ENCODE measurements around the gene FAM234A. TPM values are rescaled to one million over a fixed set of nuclear protein-coding genes. Genes with fewer than 3 reads are reported as not detected.
"Not testable (repeated sequence)": the region's sequence is repeated elsewhere in the genome, so short reads cannot be mapped to it uniquely, and the experiment has no call there.

The FAM234A gene
- polyA plus RNA-seq, 1 donor: 74.8 TPM

GRCh38 chr16:264440-264951 is 29.9 kb downstream of the FAM234A start:
- no peak for DNase-seq

- DNase-seq: no peak
These were observed 30.4 kb downstream of the FAM234A start for GRCh38 chr16:265002-265529.

DNA sequence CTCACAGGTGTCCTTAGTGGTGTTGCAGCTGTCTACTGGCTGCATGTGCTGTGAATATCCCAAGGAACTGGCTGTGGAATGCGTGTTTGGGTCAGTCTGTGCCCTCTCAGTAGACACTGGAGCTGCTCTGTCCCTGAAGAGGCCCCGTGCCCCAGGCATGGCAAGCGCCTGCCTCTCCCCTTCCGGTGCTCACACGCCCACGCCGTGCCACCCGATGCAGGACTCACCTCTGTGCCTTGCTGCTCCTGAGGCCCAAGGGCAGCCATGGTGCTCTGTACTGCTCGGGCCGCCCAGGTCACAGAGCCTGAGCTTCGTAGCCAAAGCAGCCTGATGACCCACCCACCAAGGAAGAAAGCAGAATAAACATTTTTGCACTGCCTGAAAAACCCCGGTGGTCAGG is 31.1 kb downstream of the FAM234A start:
- no peak for DNase-seq

GRCh38 chr16:266258-267164 is 31.9 kb downstream of the FAM234A start:
- no peak for DNase-seq

DNA sequence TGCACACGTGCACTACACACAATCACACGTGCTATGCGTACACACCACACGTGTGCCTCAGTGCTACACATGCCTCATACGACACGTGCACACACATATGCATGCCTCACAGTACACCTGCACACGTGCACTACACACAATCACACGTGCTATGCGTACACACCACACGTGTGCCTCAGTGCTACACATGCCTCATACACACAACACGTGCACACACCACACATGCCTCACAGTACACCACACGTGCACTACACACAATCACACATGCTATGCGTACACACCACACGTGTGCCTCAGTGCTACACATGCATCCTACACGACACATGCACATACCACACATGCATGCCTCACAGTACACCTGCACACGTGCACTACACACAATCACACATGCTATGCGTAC is 32.9 kb downstream of the FAM234A start:
- not testable (repeated sequence) for DNase-seq

- no peak for DNase-seq
These were observed 33.8 kb downstream of the FAM234A start for GRCh38 chr16:268141-269053.

GRCh38 chr16:269061-269796 is 34.6 kb downstream of the FAM234A start:
- no peak for DNase-seq

DNA sequence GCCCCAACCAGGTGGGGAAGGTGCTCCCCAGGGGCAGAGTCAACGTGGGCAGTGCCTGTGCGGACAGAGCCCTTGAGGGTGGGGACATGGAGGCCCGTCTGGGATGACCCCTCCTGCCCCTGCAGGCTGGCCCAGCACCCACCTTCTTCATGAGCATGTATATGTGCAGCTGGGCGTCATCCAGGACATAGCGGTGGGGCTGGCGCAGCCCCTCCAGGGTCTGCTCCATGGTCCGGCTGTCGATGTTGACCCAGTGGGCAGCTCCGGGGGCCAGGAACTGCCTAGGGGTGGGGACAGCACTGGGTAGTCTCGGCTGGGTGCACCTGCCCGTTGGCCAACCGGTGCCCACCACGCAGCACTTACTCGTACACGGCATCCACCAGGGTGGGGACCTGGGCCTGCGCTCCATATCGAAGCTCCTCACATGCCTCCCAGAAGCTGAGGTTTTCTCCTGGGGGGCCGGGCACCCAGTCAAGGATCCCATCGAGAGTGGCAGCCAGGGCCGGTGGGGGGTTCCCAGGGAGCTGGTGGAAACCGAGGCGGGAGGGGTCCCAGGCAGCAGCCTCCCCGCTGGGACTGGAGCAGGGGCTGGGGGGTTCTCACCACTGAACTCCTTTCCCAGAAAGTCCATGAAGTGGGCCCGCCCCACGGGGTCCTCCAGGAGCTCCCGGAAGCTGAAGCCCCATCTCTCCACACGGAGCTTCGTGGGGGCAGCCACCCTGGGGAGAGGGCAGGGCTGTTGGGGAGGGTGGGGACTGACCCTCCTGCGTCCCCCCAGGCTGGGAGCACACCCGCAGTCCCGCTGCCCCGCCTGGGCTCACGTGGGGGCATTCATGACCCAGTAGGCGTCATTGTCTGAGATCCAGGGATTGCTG is 36.0 kb downstream of the FAM234A start:
- DNase-seq: no peak

- DNase-seq: no peak
These were observed 38.3 kb downstream of the FAM234A start for GRCh38 chr16:272633-273546.

DNA sequence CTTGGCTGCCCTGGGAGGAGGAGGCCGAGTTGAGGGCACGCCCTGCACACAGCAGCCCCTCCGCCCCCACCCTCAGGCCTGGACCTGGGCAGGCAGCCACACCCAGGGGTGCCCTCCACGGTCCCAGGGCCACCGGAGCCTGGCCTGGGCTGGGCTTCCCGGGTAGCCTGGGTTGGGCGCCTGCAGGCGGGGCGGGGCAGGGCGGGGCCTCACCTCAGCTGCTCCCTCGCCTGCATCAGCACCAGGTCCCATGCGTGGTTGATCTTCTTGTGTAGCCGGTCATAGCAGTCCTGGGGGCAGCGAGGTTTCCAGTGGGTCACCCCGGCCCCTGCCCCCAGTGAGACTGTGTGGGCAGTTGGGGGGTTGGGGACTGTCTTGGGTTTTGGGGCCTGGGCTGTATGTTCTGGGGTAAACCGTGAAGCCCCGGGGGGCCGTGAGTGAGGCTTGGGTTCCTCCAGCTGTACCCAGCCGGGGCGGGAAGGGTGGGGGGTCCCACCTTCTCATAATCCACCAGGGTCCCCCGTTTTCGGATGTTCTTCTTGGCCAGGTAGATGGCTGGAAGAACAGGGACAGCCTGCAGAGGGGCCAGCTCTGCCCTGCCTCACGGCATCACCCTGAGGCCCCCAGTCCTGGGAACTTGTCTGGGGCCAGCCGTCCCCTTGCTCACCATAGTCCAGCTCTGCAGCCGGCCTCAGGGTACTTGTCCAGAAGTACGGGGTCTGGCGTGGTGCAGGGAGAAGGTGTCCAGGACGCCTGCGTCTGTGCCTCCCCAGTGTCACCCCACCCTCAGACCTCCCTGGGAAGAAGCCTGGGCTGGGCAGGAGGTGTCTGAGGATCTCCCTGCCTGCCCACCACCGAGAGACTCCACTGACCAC is 39.2 kb downstream of the FAM234A start:
- no peak for DNase-seq

DNA sequence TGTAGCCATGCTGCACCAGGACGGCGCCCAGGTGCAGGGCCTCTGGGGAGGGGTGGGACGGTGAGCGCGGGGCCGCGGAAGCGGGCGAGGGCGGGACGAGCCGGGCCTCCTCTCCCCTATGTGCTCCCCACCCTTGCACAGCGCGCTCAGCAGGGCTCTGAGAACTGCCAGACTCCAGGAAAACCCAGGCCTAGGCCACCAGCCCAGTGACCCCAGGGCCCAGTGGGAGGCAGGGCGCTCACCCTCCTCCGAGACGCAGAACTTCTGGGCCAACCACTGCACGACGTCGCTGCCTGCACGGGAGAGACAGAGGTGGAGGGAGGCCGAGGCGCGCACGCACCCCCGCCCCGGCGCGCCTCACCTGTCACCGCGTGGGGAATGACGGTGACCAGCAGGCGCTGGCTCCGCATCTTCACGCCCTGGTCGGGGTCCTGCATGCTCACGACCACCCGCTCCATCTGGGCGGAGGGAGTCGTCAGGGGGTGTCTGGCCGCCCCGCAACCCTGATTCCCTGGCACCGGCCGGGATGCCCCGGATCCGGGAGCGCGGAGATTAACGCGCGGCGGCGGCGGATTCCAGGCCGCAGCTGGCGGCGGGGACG is 40.5 kb downstream of the FAM234A start:
- DNase-seq: no peak

DNA sequence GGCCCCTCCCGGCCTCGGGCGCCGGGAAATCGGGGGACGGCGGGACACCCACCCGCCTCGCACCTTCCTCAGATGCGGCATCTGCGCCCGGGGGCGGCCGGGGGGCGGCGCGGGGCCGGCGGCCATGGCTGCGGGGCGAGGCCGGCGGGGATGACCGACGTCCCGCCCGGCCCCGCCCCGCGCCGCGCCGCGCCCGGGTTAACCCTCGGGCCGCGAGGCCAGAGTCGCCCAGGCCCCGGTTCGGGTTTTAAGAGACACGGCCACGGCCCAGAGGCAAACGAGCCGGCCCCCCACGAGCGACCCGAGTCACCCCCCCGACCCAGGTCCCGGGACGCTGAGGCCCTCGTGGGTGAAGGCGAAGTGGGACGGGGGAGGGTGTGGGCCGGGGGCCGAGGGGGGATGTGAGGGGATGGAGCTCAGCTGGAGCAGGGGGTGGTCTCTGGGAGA is 41.2 kb downstream of the FAM234A start, which contains the start of gene RGS11:
Gene RGS11 (minus strand): TSS at position 159 of the 447 bp plus-strand sequence. CDS start 33 bp downstream, at position 126.
- no peak for DNase-seq

- no peak for DNase-seq
These were observed 41.9 kb downstream of the FAM234A start for GRCh38 chr16:276426-277077.

DNA sequence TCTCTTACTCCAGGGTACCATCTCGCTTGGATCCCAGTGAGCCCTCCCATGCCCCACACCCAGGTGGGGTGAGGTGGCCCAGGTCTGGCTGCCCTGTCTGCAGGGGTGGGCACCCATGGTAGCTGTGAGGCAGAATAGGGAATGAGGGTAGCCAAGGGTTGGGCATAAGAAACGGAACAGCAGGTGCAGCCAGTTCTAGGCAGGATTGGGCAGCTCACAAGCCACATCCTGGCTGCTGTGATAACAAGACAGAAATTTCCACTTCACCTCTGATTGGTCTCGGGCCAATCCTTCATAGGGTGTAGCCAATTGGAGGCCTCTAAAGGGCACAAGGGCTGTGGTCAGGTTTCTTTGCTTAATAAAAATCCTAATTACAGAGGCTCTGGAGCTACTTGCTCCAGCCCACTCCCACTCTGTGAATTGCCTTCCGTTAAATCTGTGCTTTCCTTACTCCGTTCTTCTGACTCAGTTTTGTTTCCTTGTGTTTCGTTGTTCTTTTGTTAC is 44.3 kb downstream of the FAM234A start:
- no peak for DNase-seq

DNA sequence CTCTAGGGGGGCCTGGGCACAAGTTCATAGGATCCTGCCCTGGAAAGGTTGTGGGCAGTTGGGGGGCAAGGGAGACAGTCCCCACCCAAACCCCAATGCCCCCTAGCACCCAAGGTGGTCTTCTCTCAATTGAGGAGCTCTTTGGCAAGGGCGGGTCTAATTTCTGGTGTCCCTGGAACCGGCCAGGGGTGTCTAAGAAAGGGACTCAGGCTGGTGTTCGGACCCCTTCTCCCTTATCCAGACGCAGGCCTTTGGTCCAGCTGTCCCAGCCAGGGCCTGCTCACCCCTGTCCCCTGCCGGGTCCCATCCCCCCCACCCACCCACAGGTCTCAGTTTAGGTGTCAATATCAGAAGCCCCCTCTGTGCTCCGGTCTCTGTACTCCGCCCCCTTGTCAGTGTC is 44.9 kb downstream of the FAM234A start:
- no peak for DNase-seq

DNA sequence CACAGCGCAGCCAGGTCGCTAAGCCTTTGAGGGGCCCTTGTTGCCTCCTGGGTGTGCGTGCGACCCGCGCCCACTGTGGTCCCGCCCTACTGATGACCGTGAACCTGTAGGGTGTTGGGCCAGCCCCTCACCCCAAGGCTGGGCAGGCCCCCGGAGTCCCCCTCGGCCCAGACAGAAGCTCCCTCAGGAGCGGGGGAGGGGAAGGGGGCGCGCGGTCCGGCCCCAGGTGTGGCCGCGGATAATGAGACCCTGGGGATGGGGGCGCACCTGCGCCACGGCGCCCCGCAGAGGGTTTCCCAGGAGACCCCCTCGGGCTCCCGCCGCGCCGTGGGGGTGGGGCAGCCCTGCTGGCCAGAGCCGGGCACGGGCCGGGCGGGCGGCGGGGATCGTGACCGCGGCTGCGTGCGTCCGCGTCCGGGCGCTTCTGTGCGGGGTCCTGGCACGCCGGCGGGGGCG is 45.4 kb downstream of the FAM234A start:
- no peak for DNase-seq

DNA sequence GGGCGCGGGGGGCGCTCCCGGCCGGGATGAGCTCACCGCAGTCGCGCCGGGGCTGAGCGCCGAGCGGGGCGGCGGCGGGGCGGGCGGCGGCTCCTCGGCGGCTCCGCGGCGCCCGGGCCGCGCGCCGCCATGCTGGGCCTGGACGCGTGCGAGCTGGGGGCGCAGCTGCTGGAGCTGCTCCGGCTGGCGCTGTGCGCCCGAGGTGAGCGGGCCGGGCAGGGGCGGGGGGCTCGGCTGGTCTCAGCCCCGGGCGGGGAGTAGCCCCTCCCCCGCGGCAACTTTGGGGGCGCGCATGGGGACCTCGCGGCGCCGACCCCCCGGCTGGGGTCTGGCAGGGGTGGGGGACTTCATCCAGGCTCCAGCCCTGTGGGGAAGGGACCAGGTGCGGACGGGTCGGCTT is 45.9 kb downstream of the FAM234A start, which contains the start of gene ARHGDIG:
Gene ARHGDIG (plus strand): TSS at position 40 of the 400 bp plus-strand sequence. CDS start 90 bp downstream, at position 130.
- no peak for DNase-seq

Measured in left kidney (tissue), 2 donors.